Right atrium auricular region (tissue), 2 donors: ENCODE measurements around the gene DUSP8. TPM values are rescaled to one million over a fixed set of nuclear protein-coding genes. Genes with fewer than 3 reads are reported as not detected.

ENCODE experiments used
- DNase-seq: peaks from one replicate; pipeline ENCODE4 v3.0.0-alpha.2; 2019; ENCODE audit warnings: low spot score
- H3K27ac ChIP-seq, 2 donors: fragments of 200-600 bp; sonication (generic); 1 replicate in 1 of 2; 2 replicates in 1 of 2; pipeline ENCODE4 v1.5.1; 2016 to 2019
- H3K27me3 ChIP-seq, 2 donors: fragments of 200-600 bp; sonication (generic); one replicate each; pipeline versions ENCODE4 v1.5.1 to v1.6.0; 2017 to 2019
- H3K36me3 ChIP-seq: fragments of 200-600 bp; sonication (generic); one replicate; pipeline ENCODE4 v1.5.1; 2016
- H3K4me1 ChIP-seq, 2 donors: fragments of 200-600 bp; sonication (generic); one replicate each; pipeline versions ENCODE4 v1.5.1 to v1.6.0; 2017 to 2019
- H3K4me3 ChIP-seq, 2 donors: fragments of 200-600 bp; sonication (generic); 1 replicate in 1 of 2; 2 replicates in 1 of 2; pipeline ENCODE4 v1.5.1; 2017 to 2019; ENCODE audit warnings: mild to moderate bottlenecking in 1 of 2, moderate library complexity in 1 of 2
- H3K9me3 ChIP-seq, 2 donors: fragments of 200-600 bp; sonication (generic); one replicate each; pipeline ENCODE4 v1.5.1; 2019
- total RNA-seq, 2 donors: library from RNA; depleted of rRNA; stranded (reverse); fragments of >200 nt; gene quantifications; one replicate each; pipeline ENCODE4 v1.1.0, GENCODE V29; 2016
- TF ChIP-seq, protein P1 (sequence below), 2 donors: fragments of 200-600 bp; sonication (generic); IDR thresholded peaks; one replicate each; pipeline ENCODE4 v1.5.1; 2019; ENCODE audit warnings: antibody characterized with exemption in 2 of 2

The DUSP8 gene
- total RNA-seq, 2 donors from 2014 or later: 4.4 to 24.5 TPM

GRCh38 chr11:1534171-1534570 is 37.9 kb downstream of the DUSP8 start:
- TF ChIP-seq, protein P1, sequence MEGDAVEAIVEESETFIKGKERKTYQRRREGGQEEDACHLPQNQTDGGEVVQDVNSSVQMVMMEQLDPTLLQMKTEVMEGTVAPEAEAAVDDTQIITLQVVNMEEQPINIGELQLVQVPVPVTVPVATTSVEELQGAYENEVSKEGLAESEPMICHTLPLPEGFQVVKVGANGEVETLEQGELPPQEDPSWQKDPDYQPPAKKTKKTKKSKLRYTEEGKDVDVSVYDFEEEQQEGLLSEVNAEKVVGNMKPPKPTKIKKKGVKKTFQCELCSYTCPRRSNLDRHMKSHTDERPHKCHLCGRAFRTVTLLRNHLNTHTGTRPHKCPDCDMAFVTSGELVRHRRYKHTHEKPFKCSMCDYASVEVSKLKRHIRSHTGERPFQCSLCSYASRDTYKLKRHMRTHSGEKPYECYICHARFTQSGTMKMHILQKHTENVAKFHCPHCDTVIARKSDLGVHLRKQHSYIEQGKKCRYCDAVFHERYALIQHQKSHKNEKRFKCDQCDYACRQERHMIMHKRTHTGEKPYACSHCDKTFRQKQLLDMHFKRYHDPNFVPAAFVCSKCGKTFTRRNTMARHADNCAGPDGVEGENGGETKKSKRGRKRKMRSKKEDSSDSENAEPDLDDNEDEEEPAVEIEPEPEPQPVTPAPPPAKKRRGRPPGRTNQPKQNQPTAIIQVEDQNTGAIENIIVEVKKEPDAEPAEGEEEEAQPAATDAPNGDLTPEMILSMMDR (IDR thresholded peaks at IDR 0.05): no peak

GRCh38 chr11:1533342-1533725 is 38.7 kb downstream of the DUSP8 start:
- Histone ChIP-seq H3K4me1 (peaks cover 4 to 91% of the 10 kb centered on the region in 2 donors), H3K27me3 (no peaks in the 10 kb centered on the region), H3K9me3 (no peaks in the 10 kb centered on the region), H3K36me3 (no peaks in the 10 kb centered on the region), H3K27ac (peak overlapping the region; percentile 83 to 87), H3K4me3 (no peak overlapping the region)
- no peak for DNase-seq
- TF ChIP-seq, protein P1 (IDR thresholded peaks at IDR 0.05): no peak

More at GRCh38 chr11:1534171-1534570, 37.9 kb downstream of the DUSP8 start:
- no peaks in the 10 kb centered on the region for H3K36me3 ChIP-seq
- peak overlapping the region in 1 of 2 donors; percentile 8 for H3K27ac ChIP-seq
- peaks cover 4 to 83% of the 10 kb centered on the region in 2 donors for H3K4me1 ChIP-seq
- no peak for DNase-seq
- no peaks in the 10 kb centered on the region for H3K9me3 ChIP-seq
- no peaks in the 10 kb centered on the region for H3K27me3 ChIP-seq
- no peak overlapping the region for H3K4me3 ChIP-seq

DNA sequence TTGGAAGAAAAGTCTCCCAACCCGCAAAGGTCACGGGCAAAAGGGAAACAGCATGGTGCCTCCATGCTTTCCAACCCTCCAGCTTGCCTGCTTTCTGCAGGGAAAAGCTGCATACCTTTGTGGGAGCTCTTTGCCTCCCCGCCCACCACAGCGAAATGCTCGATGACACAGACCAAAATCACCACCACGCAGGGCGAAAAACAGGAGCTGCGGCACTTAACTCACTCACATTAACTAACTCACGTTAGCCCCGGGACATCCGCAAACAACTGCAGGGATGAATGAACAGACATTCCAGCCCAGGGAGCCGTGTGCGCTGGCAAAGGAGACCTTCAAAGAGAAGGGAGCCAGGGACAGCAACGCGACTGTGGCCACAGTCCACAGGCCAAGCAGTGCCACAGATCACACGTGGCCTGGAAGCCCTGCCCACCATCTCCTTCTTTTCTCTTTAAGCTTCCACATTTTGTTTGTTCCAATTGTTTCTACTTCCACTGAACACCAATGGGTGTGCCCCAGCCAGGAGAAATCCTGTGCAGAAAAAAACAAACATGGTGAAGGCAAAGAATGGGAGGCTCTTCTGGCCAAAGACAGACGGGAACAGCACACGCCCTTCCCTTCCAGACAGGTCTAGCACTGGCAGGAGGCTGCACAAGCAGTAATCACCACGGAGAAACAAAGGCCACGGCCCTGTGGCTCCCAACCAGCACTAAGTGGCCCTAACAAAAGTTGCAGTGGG is 39.3 kb downstream of the DUSP8 start:
- H3K4me3 ChIP-seq: no peak overlapping the region
- no peak for DNase-seq

GRCh38 chr11:1532014-1532586 is 40.0 kb downstream of the DUSP8 start:
- TF ChIP-seq, protein P1 (IDR thresholded peaks at IDR 0.05): peak in 1 of 2 donors; percentile 13

More for the DNA sequence above, 39.3 kb downstream of the DUSP8 start:
- Histone ChIP-seq H3K27ac (peak overlapping the region; percentile 83 to 87), H3K27me3 (no peaks in the 10 kb centered on the region), H3K9me3 (no peaks in the 10 kb centered on the region), H3K4me1 (peaks cover 4 to 97% of the 10 kb centered on the region in 2 donors), H3K36me3 (no peaks in the 10 kb centered on the region)
- TF ChIP-seq, protein P1 (IDR thresholded peaks at IDR 0.05): no peak

DNA sequence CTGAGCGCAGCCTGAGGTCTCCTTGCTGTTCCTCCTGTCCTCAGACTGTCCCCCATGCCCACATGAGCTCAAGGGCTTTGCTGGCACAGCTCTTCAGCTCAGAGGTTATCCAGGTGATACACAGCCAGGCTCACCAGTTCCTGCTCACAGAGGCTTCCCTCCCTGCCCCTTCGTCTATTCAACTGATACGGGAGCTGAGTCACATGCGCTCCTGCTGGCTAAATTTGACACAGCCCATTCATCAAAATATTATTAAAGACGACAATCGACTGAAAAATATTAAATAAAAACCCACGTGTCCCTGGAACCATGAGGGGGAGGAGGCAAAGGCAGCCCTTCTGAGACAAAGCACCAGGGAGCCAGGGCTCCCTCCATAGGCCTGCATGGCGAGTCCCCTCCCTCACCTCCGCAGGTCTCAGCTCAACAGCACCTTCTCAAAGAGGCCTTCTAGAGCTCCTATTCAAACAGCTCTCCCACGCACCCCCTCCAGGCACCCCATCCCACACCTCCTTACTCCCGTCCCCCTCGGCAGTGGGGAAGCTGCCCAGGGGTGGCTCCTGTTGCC is 40.5 kb downstream of the DUSP8 start:
- H3K27me3 ChIP-seq: no peaks in the 10 kb centered on the region
- H3K36me3 ChIP-seq: no peaks in the 10 kb centered on the region
- no peak overlapping the region for H3K4me3 ChIP-seq
- DNase-seq: no peak
- TF ChIP-seq, protein P1 (IDR thresholded peaks at IDR 0.05): no peak
- no peaks in the 10 kb centered on the region for H3K9me3 ChIP-seq
- peak overlapping the region; percentile 83 to 87 for H3K27ac ChIP-seq
- H3K4me1 ChIP-seq: peaks cover 4 to 89% of the 10 kb centered on the region in 2 donors

More at GRCh38 chr11:1532014-1532586, 40.0 kb downstream of the DUSP8 start:
- Histone ChIP-seq H3K27ac (peak overlapping the region; percentile 83 to 87), H3K36me3 (no peaks in the 10 kb centered on the region), H3K9me3 (no peaks in the 10 kb centered on the region), H3K4me1 (peaks cover 4 to 95% of the 10 kb centered on the region in 2 donors), H3K27me3 (no peaks in the 10 kb centered on the region), H3K4me3 (no peak overlapping the region)
- peak; percentile 68 for DNase-seq
